Measurements from ENCODE around the gene FNBP1. TPM values are rescaled to one million over a fixed set of nuclear protein-coding genes. Genes with fewer than 3 reads are reported as not detected.

The FNBP1 gene
- total RNA-seq, 1 donor from 2014 or later: 80.4 TPM

GRCh38 chr9:129885670-129886106 is 157.3 kb downstream of the FNBP1 start:
- TF ChIP-seq, protein P1, sequence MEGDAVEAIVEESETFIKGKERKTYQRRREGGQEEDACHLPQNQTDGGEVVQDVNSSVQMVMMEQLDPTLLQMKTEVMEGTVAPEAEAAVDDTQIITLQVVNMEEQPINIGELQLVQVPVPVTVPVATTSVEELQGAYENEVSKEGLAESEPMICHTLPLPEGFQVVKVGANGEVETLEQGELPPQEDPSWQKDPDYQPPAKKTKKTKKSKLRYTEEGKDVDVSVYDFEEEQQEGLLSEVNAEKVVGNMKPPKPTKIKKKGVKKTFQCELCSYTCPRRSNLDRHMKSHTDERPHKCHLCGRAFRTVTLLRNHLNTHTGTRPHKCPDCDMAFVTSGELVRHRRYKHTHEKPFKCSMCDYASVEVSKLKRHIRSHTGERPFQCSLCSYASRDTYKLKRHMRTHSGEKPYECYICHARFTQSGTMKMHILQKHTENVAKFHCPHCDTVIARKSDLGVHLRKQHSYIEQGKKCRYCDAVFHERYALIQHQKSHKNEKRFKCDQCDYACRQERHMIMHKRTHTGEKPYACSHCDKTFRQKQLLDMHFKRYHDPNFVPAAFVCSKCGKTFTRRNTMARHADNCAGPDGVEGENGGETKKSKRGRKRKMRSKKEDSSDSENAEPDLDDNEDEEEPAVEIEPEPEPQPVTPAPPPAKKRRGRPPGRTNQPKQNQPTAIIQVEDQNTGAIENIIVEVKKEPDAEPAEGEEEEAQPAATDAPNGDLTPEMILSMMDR (IDR thresholded peaks at IDR 0.05; ENCODE audit: partially characterized antibody, unreplicated experiment): peak; percentile 83
- peak overlapping the region; percentile 76 for H3K27ac Mint-ChIP-seq (ENCODE audit: unreplicated experiment)
- peak; percentile 92 for DNase-seq
- H3K27me3 Mint-ChIP-seq (ENCODE audit: unreplicated experiment): peaks cover 7% of the 10 kb centered on the region
- H3K4me3 Mint-ChIP-seq (ENCODE audit: unreplicated experiment): no peak overlapping the region
- peaks cover 41% of the 10 kb centered on the region for H3K4me1 Mint-ChIP-seq (ENCODE audit: low read depth, unreplicated experiment)
- H3K36me3 Mint-ChIP-seq (ENCODE audit: unreplicated experiment): peaks cover 9% of the 10 kb centered on the region
- peaks cover 8% of the 10 kb centered on the region for H3K9me3 Mint-ChIP-seq (ENCODE audit: unreplicated experiment)

- peak overlapping the region; percentile 76 for H3K27ac Mint-ChIP-seq (ENCODE audit: unreplicated experiment)
- peaks cover 8% of the 10 kb centered on the region for H3K9me3 Mint-ChIP-seq (ENCODE audit: unreplicated experiment)
- DNase-seq: no peak
- H3K36me3 Mint-ChIP-seq (ENCODE audit: unreplicated experiment): peaks cover 9% of the 10 kb centered on the region
- H3K4me1 Mint-ChIP-seq (ENCODE audit: low read depth, unreplicated experiment): peaks cover 44% of the 10 kb centered on the region
- peaks cover 7% of the 10 kb centered on the region for H3K27me3 Mint-ChIP-seq (ENCODE audit: unreplicated experiment)
- peak overlapping the region; percentile 46 for H3K4me3 Mint-ChIP-seq (ENCODE audit: unreplicated experiment)
- TF ChIP-seq, protein P1 (IDR thresholded peaks at IDR 0.05; ENCODE audit: partially characterized antibody, unreplicated experiment): no peak
Observed at GRCh38 chr9:129885018-129885669, 157.8 kb downstream of the FNBP1 start.

DNA sequence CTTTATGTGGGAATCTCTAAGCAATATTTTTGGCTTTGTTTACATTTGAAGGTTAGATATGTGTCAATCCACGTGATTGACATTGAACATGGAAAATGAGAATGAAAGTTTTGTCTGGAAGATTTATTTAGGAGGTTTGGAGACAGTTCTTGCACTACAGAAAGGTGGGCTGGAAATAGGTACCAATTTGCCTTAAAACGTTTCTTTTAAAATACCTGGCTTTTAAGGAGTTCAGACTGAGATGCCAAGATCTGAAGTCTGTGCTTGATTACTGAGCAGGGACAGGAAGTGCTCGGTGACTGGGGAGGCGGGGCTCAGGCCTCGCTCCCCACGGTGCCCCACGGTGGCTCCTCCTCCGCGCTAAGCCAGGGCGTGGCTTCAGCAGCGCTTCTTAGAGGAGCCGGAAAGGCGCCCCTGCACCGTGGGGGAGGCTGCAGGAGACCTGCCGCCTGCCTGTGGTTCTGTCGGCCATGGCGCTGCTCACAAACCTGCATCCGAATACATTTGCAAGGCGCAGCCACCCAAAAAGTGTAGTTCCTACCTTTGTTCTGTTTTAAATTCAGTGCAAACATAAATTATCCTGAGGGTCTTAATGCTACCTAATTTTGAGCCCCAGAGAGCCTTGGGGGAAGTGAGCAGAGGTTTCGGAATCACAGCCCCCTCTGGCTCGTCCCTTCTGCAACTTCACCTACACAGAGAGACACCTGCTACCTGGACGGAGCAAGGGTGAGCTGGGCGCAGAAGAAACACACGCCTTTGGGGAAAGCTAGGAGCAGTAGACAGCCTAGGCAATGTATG is 158.6 kb downstream of the FNBP1 start:
- H3K4me3 Mint-ChIP-seq (ENCODE audit: unreplicated experiment): peak overlapping the region; percentile 74

DNA sequence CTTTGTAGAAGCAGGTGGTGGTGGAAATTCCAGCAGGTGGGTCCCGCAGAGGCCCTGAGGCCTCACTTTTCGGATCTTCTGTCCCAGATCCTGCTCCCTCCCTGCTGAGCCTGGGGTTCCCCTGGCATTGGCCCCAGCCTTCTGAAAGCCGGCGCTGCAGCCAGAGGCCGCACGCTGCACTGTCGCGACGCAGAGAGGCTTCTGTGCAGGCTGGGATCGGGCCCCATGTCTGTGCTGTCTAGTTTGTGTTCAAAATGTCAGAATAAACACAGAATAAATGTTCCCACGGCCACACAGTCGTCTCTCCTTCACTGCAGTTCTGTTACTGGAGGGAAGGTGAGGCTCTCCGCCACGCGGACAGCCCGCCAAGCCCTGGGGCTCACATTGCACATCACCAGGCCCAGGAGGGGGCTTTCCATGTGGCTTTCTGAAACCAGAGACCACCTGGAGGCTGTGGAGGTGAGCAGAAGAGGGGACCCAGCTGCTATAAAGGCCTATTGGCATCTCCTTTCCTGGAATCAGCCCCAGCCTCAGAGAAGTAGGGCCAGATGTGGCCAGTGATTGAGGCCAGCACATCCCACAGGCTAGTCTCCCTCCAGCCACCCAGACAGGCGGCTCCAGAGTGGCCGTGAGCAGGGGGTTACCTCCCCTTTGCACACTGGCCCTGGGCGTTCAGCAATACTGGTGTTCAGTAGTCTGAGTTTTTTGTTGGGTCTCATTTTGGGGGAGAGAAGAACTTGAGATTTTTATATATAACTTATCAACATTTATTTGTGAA is 161.3 kb downstream of the FNBP1 start:
- TF ChIP-seq, protein P1 (IDR thresholded peaks at IDR 0.05; ENCODE audit: partially characterized antibody, unreplicated experiment): no peak
- no peak overlapping the region for H3K4me3 Mint-ChIP-seq (ENCODE audit: unreplicated experiment)
- no peak overlapping the region for H3K27ac Mint-ChIP-seq (ENCODE audit: unreplicated experiment)
- peaks cover 4% of the 10 kb centered on the region for H3K27me3 Mint-ChIP-seq (ENCODE audit: unreplicated experiment)
- peaks cover 3% of the 10 kb centered on the region for H3K9me3 Mint-ChIP-seq (ENCODE audit: unreplicated experiment)
- H3K4me1 Mint-ChIP-seq (ENCODE audit: low read depth, unreplicated experiment): peaks cover 32% of the 10 kb centered on the region
- H3K36me3 Mint-ChIP-seq (ENCODE audit: unreplicated experiment): no peaks in the 10 kb centered on the region
- no peak for DNase-seq

More for the DNA sequence above, 158.6 kb downstream of the FNBP1 start:
- Mint-ChIP-seq H3K27me3 (ENCODE audit: unreplicated experiment) (peaks cover 5% of the 10 kb centered on the region), H3K9me3 (ENCODE audit: unreplicated experiment) (peaks cover 8% of the 10 kb centered on the region), H3K4me1 (ENCODE audit: low read depth, unreplicated experiment) (peaks cover 40% of the 10 kb centered on the region), H3K27ac (ENCODE audit: unreplicated experiment) (peak overlapping the region; percentile 76), H3K36me3 (ENCODE audit: unreplicated experiment) (peaks cover 5% of the 10 kb centered on the region)
- TF ChIP-seq, protein P1 (IDR thresholded peaks at IDR 0.05; ENCODE audit: partially characterized antibody, unreplicated experiment): no peak
- peak; percentile 87 for DNase-seq

Measured in glutamatergic neuron (in vitro differentiated cells).